ENCODE results near the gene MACROD1.

MACROD1 gene

DNA sequence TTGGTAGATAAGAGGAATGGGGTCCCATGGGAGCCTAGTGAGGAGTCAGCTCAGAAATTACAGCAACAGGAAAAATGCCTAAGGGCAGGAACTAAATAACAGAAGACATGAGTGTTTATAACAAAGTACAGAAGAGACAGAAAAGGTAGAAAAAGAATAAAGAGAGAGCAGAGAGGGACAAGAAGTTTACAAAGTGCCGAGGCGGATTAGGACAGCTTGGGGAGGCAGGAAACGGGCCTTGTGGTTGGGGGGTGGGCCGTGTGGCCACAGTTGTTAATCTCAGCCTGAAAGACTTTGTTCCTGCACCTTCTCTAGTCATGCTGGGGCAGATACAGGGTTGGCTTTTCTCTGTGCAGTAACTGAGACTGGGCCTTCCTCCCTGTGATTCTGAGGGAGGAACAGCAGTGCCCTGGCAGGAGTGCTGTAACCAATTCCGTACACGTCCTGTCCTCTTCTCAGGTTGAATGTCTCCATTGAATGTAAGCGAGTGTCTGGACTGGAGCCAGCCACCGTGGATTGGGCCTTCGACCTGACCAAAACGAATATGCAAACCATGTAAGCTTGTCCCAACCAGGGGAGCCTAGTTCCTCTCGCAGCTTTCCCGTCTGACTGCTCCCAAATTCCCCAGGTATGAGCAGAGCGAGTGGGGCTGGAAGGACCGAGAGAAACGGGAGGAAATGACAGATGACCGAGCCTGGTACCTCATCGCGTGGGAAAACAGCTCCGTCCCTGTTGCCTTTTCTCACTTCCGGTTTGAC, 214.0 kb downstream of the MACROD1 start:
- DNase-seq (ENCODE audit: low read depth): no peak
- H3K4me3 ChIP-seq (ENCODE audit: control insufficient read depth, low read depth, low read length): no peak overlapping the region
- no peak for TF ChIP-seq CTCF (conservative IDR thresholded peaks at IDR 0.05; ENCODE audit: control insufficient read depth, insufficient read depth, low read depth, low read length)

All from fibroblast of mammary gland (primary cell).